ENCODE measurements around the gene MANBA.

Gene MANBA

GRCh38 chr4:102600689-102601088 is 160.1 kb downstream of the MANBA start:
- Histone ChIP-seq H3K4me1 (ENCODE audit: control insufficient read depth, insufficient read depth, low read length, poor library complexity, severe bottlenecking) (peaks cover 38% of the 10 kb centered on the region), H3K27me3 (replicated peaks; ENCODE audit: control insufficient read depth, insufficient read depth, low read length, poor library complexity, severe bottlenecking) (no peaks in the 10 kb centered on the region), H3K4me3 (ENCODE audit: insufficient read depth, low read depth, low read length, poor library complexity, severe bottlenecking) (no peak overlapping the region), H3K36me3 (ENCODE audit: control insufficient read depth, insufficient read depth, low read length) (peaks cover 39% of the 10 kb centered on the region), H3K27ac (ENCODE audit: insufficient read depth, low read length, poor library complexity, severe bottlenecking) (no peak overlapping the region), H3K9me3 (ENCODE audit: control insufficient read depth, low read length) (no peaks in the 10 kb centered on the region)
- no peak for DNase-seq

GRCh38 chr4:102599886-102600285 is 160.9 kb downstream of the MANBA start:
- no peaks in the 10 kb centered on the region for H3K27me3 ChIP-seq (replicated peaks; ENCODE audit: control insufficient read depth, insufficient read depth, low read length, poor library complexity, severe bottlenecking)
- no peak for DNase-seq
- H3K9me3 ChIP-seq (ENCODE audit: control insufficient read depth, low read length): no peaks in the 10 kb centered on the region
- peaks cover 38% of the 10 kb centered on the region for H3K4me1 ChIP-seq (ENCODE audit: control insufficient read depth, insufficient read depth, low read length, poor library complexity, severe bottlenecking)
- H3K27ac ChIP-seq (ENCODE audit: insufficient read depth, low read length, poor library complexity, severe bottlenecking): no peak overlapping the region
- peaks cover 45% of the 10 kb centered on the region for H3K36me3 ChIP-seq (ENCODE audit: control insufficient read depth, insufficient read depth, low read length)
- no peak overlapping the region for H3K4me3 ChIP-seq (ENCODE audit: insufficient read depth, low read depth, low read length, poor library complexity, severe bottlenecking)

- no peak for DNase-seq
- peak overlapping the region; percentile 60 for H3K27ac ChIP-seq (ENCODE audit: insufficient read depth, low read length, poor library complexity, severe bottlenecking)
- H3K27me3 ChIP-seq (replicated peaks; ENCODE audit: control insufficient read depth, insufficient read depth, low read length, poor library complexity, severe bottlenecking): no peaks in the 10 kb centered on the region
- peaks cover 38% of the 10 kb centered on the region for H3K4me1 ChIP-seq (ENCODE audit: control insufficient read depth, insufficient read depth, low read length, poor library complexity, severe bottlenecking)
- peaks cover 42% of the 10 kb centered on the region for H3K36me3 ChIP-seq (ENCODE audit: control insufficient read depth, insufficient read depth, low read length)
- H3K4me3 ChIP-seq (ENCODE audit: insufficient read depth, low read depth, low read length, poor library complexity, severe bottlenecking): no peak overlapping the region
- no peaks in the 10 kb centered on the region for H3K9me3 ChIP-seq (ENCODE audit: control insufficient read depth, low read length)
Measured at GRCh38 chr4:102599455-102599854, 161.3 kb downstream of the MANBA start.

DNA sequence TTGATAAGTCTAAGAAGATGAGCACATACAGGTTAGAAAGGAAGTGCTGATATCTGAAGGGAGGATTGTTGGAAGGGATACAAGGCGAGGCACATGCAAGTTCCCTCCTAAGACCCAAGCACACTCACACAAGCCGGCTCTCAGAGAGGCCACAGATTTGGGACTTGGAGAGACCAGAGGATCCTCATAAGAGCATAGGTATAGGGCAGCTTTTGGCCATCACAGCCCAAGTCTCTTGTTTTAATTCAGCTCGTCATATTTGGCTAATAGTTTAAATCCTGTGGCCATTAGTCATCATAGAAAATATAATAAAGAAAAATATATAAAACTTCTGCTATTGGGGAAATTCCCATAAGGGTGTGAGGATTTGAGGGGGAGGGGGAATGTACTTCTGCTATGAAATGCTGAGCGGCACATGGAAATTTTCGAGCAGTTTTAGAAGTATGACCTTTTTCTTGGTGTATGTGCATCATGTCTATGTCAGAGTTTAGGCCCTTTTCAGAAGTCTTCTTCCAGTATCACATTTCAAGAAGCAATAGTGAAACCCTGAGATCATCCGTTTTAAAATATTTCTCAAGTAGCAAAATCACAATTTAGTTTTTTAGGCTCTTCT is 161.9 kb downstream of the MANBA start:
- H3K4me1 ChIP-seq (ENCODE audit: control insufficient read depth, insufficient read depth, low read length, poor library complexity, severe bottlenecking): peaks cover 39% of the 10 kb centered on the region
- no peak overlapping the region for H3K4me3 ChIP-seq (ENCODE audit: insufficient read depth, low read depth, low read length, poor library complexity, severe bottlenecking)
- H3K27ac ChIP-seq (ENCODE audit: insufficient read depth, low read length, poor library complexity, severe bottlenecking): peak overlapping the region; percentile 60
- H3K9me3 ChIP-seq (ENCODE audit: control insufficient read depth, low read length): no peaks in the 10 kb centered on the region
- no peaks in the 10 kb centered on the region for H3K27me3 ChIP-seq (replicated peaks; ENCODE audit: control insufficient read depth, insufficient read depth, low read length, poor library complexity, severe bottlenecking)
- H3K36me3 ChIP-seq (ENCODE audit: control insufficient read depth, insufficient read depth, low read length): peaks cover 37% of the 10 kb centered on the region
- no peak for DNase-seq

DNA sequence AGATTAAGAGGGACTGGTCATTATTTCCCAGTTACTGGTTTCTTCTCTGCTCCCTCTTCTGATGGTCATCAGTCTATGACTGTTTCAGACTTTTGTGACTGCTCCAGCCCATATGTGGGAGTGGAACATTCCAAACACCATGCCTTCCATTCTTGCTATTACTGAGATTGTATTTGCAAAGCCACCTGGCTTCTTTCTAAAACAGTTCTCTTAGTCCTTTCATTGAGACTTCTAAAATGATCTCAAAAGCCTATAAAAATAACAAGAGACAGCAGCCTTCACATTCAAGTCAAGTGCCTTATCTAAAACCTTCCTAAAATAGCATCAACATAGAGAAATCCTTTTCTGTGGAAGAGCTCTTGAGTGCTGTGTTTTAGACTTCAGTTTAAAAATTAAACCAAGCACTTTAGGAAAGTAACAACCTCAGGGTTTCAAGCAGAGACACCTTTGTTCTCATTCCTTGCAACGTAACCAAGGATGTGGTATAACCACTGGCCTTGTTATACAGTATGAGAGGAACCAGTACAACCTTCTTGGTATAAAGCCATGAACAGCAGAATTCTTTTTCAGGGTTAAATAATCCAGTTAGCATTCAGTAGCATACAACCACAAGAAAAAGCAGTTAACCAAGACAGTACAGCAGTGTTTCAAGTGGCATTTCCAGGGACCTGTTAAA is 162.5 kb downstream of the MANBA start:
- DNase-seq: no peak
- no peaks in the 10 kb centered on the region for H3K27me3 ChIP-seq (replicated peaks; ENCODE audit: control insufficient read depth, insufficient read depth, low read length, poor library complexity, severe bottlenecking)
- H3K36me3 ChIP-seq (ENCODE audit: control insufficient read depth, insufficient read depth, low read length): peaks cover 30% of the 10 kb centered on the region
- peaks cover 46% of the 10 kb centered on the region for H3K4me1 ChIP-seq (ENCODE audit: control insufficient read depth, insufficient read depth, low read length, poor library complexity, severe bottlenecking)
- no peaks in the 10 kb centered on the region for H3K9me3 ChIP-seq (ENCODE audit: control insufficient read depth, low read length)
- H3K27ac ChIP-seq (ENCODE audit: insufficient read depth, low read length, poor library complexity, severe bottlenecking): peak overlapping the region; percentile 60
- no peak overlapping the region for H3K4me3 ChIP-seq (ENCODE audit: insufficient read depth, low read depth, low read length, poor library complexity, severe bottlenecking)

- H3K9me3 ChIP-seq (ENCODE audit: control insufficient read depth, low read length): no peaks in the 10 kb centered on the region
- H3K4me1 ChIP-seq (ENCODE audit: control insufficient read depth, insufficient read depth, low read length, poor library complexity, severe bottlenecking): peaks cover 55% of the 10 kb centered on the region
- H3K27me3 ChIP-seq (replicated peaks; ENCODE audit: control insufficient read depth, insufficient read depth, low read length, poor library complexity, severe bottlenecking): no peaks in the 10 kb centered on the region
- no peak overlapping the region for H3K4me3 ChIP-seq (ENCODE audit: insufficient read depth, low read depth, low read length, poor library complexity, severe bottlenecking)
- no peak overlapping the region for H3K27ac ChIP-seq (ENCODE audit: insufficient read depth, low read length, poor library complexity, severe bottlenecking)
- no peak for DNase-seq
- H3K36me3 ChIP-seq (ENCODE audit: control insufficient read depth, insufficient read depth, low read length): peaks cover 26% of the 10 kb centered on the region
Measured at GRCh38 chr4:102596532-102596931, 164.2 kb downstream of the MANBA start.

- no peaks in the 10 kb centered on the region for H3K27me3 ChIP-seq (replicated peaks; ENCODE audit: control insufficient read depth, insufficient read depth, low read length, poor library complexity, severe bottlenecking)
- peaks cover 53% of the 10 kb centered on the region for H3K4me1 ChIP-seq (ENCODE audit: control insufficient read depth, insufficient read depth, low read length, poor library complexity, severe bottlenecking)
- H3K4me3 ChIP-seq (ENCODE audit: insufficient read depth, low read depth, low read length, poor library complexity, severe bottlenecking): no peak overlapping the region
- no peaks in the 10 kb centered on the region for H3K9me3 ChIP-seq (ENCODE audit: control insufficient read depth, low read length)
- H3K36me3 ChIP-seq (ENCODE audit: control insufficient read depth, insufficient read depth, low read length): peaks cover 29% of the 10 kb centered on the region
- no peak for DNase-seq
- no peak overlapping the region for H3K27ac ChIP-seq (ENCODE audit: insufficient read depth, low read length, poor library complexity, severe bottlenecking)
Measured at GRCh38 chr4:102594000-102594399, 166.8 kb downstream of the MANBA start.

GRCh38 chr4:102593147-102593546 is 167.6 kb downstream of the MANBA start:
- H3K4me1 ChIP-seq (ENCODE audit: control insufficient read depth, insufficient read depth, low read length, poor library complexity, severe bottlenecking): peaks cover 53% of the 10 kb centered on the region
- peaks cover 29% of the 10 kb centered on the region for H3K36me3 ChIP-seq (ENCODE audit: control insufficient read depth, insufficient read depth, low read length)
- H3K27me3 ChIP-seq (replicated peaks; ENCODE audit: control insufficient read depth, insufficient read depth, low read length, poor library complexity, severe bottlenecking): no peaks in the 10 kb centered on the region
- H3K4me3 ChIP-seq (ENCODE audit: insufficient read depth, low read depth, low read length, poor library complexity, severe bottlenecking): no peak overlapping the region
- no peak overlapping the region for H3K27ac ChIP-seq (ENCODE audit: insufficient read depth, low read length, poor library complexity, severe bottlenecking)
- no peak for DNase-seq
- no peaks in the 10 kb centered on the region for H3K9me3 ChIP-seq (ENCODE audit: control insufficient read depth, low read length)

GRCh38 chr4:102592256-102592655 is 168.5 kb downstream of the MANBA start:
- Histone ChIP-seq H3K36me3 (ENCODE audit: control insufficient read depth, insufficient read depth, low read length) (peaks cover 26% of the 10 kb centered on the region), H3K4me1 (ENCODE audit: control insufficient read depth, insufficient read depth, low read length, poor library complexity, severe bottlenecking) (peaks cover 53% of the 10 kb centered on the region)

GRCh38 chr4:102589743-102590142 is 171.0 kb downstream of the MANBA start:
- Histone ChIP-seq H3K4me1 (ENCODE audit: control insufficient read depth, insufficient read depth, low read length, poor library complexity, severe bottlenecking) (peaks cover 62% of the 10 kb centered on the region), H3K27me3 (replicated peaks; ENCODE audit: control insufficient read depth, insufficient read depth, low read length, poor library complexity, severe bottlenecking) (no peaks in the 10 kb centered on the region), H3K36me3 (ENCODE audit: control insufficient read depth, insufficient read depth, low read length) (peaks cover 7% of the 10 kb centered on the region), H3K4me3 (ENCODE audit: insufficient read depth, low read depth, low read length, poor library complexity, severe bottlenecking) (no peak overlapping the region), H3K9me3 (ENCODE audit: control insufficient read depth, low read length) (no peaks in the 10 kb centered on the region), H3K27ac (ENCODE audit: insufficient read depth, low read length, poor library complexity, severe bottlenecking) (no peak overlapping the region)
- DNase-seq: no peak

More at GRCh38 chr4:102592256-102592655, 168.5 kb downstream of the MANBA start:
- Histone ChIP-seq H3K4me3 (ENCODE audit: insufficient read depth, low read depth, low read length, poor library complexity, severe bottlenecking) (no peak overlapping the region), H3K27me3 (replicated peaks; ENCODE audit: control insufficient read depth, insufficient read depth, low read length, poor library complexity, severe bottlenecking) (no peaks in the 10 kb centered on the region), H3K27ac (ENCODE audit: insufficient read depth, low read length, poor library complexity, severe bottlenecking) (no peak overlapping the region), H3K9me3 (ENCODE audit: control insufficient read depth, low read length) (no peaks in the 10 kb centered on the region)
- no peak for DNase-seq
